ENCODE data around the gene PROB1.
"Not testable (repeated sequence)": the region's sequence is repeated elsewhere in the genome, so short reads cannot be mapped to it uniquely, and the experiment has no call there.

Gene PROB1

GRCh38 chr5:139413963-139414362 is 19.1 kb upstream of the PROB1 start:
- no peak for TF ChIP-seq CTCF (IDR thresholded peaks at IDR 0.05; ENCODE audit: control insufficient read depth, insufficient read depth, low read depth, low read length, missing control alignments)
- H3K4me3 ChIP-seq (ENCODE audit: control insufficient read depth, low read depth, low read length) = no peak overlapping the region
- DNase-seq (ENCODE audit: low read depth) = no peak

GRCh38 chr5:139413153-139413552 is 18.2 kb upstream of the PROB1 start:
- H3K4me3 ChIP-seq (ENCODE audit: control insufficient read depth, low read depth, low read length) = no peak overlapping the region
- no peak for TF ChIP-seq CTCF (IDR thresholded peaks at IDR 0.05; ENCODE audit: control insufficient read depth, insufficient read depth, low read depth, low read length, missing control alignments)
- DNase-seq (ENCODE audit: low read depth) = no peak

- no peak for TF ChIP-seq CTCF (IDR thresholded peaks at IDR 0.05; ENCODE audit: control insufficient read depth, insufficient read depth, low read depth, low read length, missing control alignments)
- DNase-seq (ENCODE audit: low read depth) = no peak
- H3K4me3 ChIP-seq (ENCODE audit: control insufficient read depth, low read depth, low read length) = no peak overlapping the region
These were observed 16.3 kb upstream of the PROB1 start for GRCh38 chr5:139410993-139411828.

GRCh38 chr5:139410121-139410992 is 15.5 kb upstream of the PROB1 start:
- no peak for DNase-seq (ENCODE audit: low read depth)
- H3K4me3 ChIP-seq (ENCODE audit: control insufficient read depth, low read depth, low read length) = no peak overlapping the region
- TF ChIP-seq CTCF (IDR thresholded peaks at IDR 0.05; ENCODE audit: control insufficient read depth, insufficient read depth, low read depth, low read length, missing control alignments) = no peak

- H3K4me3 ChIP-seq (ENCODE audit: control insufficient read depth, low read depth, low read length); DNase-seq (ENCODE audit: low read depth): not testable (repeated sequence)
These were observed 14.2 kb upstream of the PROB1 start for GRCh38 chr5:139409116-139409515.

GRCh38 chr5:139408191-139408590 is 13.3 kb upstream of the PROB1 start:
- no peak overlapping the region for H3K4me3 ChIP-seq (ENCODE audit: control insufficient read depth, low read depth, low read length)
- TF ChIP-seq CTCF (IDR thresholded peaks at IDR 0.05; ENCODE audit: control insufficient read depth, insufficient read depth, low read depth, low read length, missing control alignments) = no peak
- no peak for DNase-seq (ENCODE audit: low read depth)

GRCh38 chr5:139407517-139407916 is 12.6 kb upstream of the PROB1 start:
- no peak overlapping the region for H3K4me3 ChIP-seq (ENCODE audit: control insufficient read depth, low read depth, low read length)
- no peak for DNase-seq (ENCODE audit: low read depth)
- TF ChIP-seq CTCF (IDR thresholded peaks at IDR 0.05; ENCODE audit: control insufficient read depth, insufficient read depth, low read depth, low read length, missing control alignments) = no peak

Data from AG09309 (cell line).